Chondrocyte (in vitro differentiated cells): ENCODE measurements around the gene RBM19. TPM values are rescaled to one million over a fixed set of nuclear protein-coding genes. Genes with fewer than 3 reads are reported as not detected.

Experiments used
- DNase-seq: peaks from one replicate; pipeline ENCODE4 v3.0.0; 2021; ENCODE audit warnings: mixed read lengths, low spot score
- H3K27ac Mint-ChIP-seq: one replicate; pipeline ENCODE4 v1.8.0; 2021; ENCODE audit warnings: mild to moderate bottlenecking, moderate library complexity, mixed read lengths; ENCODE audit not compliant: unreplicated experiment
- H3K27me3 Mint-ChIP-seq: 2 replicates; pipeline ENCODE4 v1.8.0; 2021; ENCODE audit warnings: low read depth, mixed read lengths
- H3K36me3 Mint-ChIP-seq: 2 replicates; pipeline ENCODE4 v1.8.0; 2021; ENCODE audit warnings: low read depth, mixed read lengths
- H3K4me1 Mint-ChIP-seq: 2 replicates; pipeline ENCODE4 v1.8.0; 2021; ENCODE audit warnings: low read depth, mild to moderate bottlenecking, mixed read lengths
- H3K4me3 Mint-ChIP-seq: one replicate; pipeline ENCODE4 v1.8.0; 2021; ENCODE audit warnings: mild to moderate bottlenecking, moderate library complexity, mixed read lengths; ENCODE audit not compliant: unreplicated experiment
- H3K9me3 Mint-ChIP-seq: 2 replicates; pipeline ENCODE4 v1.8.0; 2021; ENCODE audit warnings: low read depth, mixed read lengths
- total RNA-seq: library from RNA; stranded (reverse); gene quantifications from 3 replicates; pipeline ENCODE4 v1.2.1, GENCODE V29; 2021
- TF ChIP-seq, protein P1 (sequence below): fragments of 200-600 bp; sonication (generic); IDR thresholded peaks from 2 replicates; pipeline ENCODE4 v1.5.0; 2021; ENCODE audit warnings: antibody characterized with exemption, mild to moderate bottlenecking, moderate library complexity

The RBM19 gene
- total RNA-seq, 1 donor from 2014 or later = 16.2 TPM

DNA sequence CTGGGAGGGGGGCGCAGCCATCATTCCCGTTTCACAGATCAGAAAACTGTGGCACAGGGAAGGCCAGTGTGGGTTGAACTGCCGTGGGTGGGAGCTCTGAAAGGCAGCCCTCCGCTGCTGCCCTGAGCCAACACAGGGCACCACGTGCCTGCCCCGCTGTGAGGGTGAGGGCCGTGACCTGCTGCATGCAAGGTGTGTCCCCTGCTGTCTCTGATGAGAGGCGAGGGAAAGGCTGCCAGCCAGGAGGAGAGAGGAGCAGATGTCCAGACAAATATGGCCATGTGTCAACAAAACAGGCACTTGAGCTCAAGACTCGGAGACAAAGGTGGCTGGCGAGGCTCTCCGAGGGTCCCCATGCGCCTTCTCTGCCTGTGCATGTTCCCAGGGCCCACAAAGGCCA is 108.8 kb downstream of the RBM19 start:
- no peaks in the 10 kb centered on the region for H3K9me3 Mint-ChIP-seq
- peaks cover 3% of the 10 kb centered on the region for H3K4me1 Mint-ChIP-seq
- TF ChIP-seq, protein P1, sequence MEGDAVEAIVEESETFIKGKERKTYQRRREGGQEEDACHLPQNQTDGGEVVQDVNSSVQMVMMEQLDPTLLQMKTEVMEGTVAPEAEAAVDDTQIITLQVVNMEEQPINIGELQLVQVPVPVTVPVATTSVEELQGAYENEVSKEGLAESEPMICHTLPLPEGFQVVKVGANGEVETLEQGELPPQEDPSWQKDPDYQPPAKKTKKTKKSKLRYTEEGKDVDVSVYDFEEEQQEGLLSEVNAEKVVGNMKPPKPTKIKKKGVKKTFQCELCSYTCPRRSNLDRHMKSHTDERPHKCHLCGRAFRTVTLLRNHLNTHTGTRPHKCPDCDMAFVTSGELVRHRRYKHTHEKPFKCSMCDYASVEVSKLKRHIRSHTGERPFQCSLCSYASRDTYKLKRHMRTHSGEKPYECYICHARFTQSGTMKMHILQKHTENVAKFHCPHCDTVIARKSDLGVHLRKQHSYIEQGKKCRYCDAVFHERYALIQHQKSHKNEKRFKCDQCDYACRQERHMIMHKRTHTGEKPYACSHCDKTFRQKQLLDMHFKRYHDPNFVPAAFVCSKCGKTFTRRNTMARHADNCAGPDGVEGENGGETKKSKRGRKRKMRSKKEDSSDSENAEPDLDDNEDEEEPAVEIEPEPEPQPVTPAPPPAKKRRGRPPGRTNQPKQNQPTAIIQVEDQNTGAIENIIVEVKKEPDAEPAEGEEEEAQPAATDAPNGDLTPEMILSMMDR = no peak
- no peak overlapping the region for H3K4me3 Mint-ChIP-seq
- DNase-seq = no peak
- no peak overlapping the region for H3K27ac Mint-ChIP-seq
- no peaks in the 10 kb centered on the region for H3K27me3 Mint-ChIP-seq
- H3K36me3 Mint-ChIP-seq = peaks cover 17% of the 10 kb centered on the region

DNA sequence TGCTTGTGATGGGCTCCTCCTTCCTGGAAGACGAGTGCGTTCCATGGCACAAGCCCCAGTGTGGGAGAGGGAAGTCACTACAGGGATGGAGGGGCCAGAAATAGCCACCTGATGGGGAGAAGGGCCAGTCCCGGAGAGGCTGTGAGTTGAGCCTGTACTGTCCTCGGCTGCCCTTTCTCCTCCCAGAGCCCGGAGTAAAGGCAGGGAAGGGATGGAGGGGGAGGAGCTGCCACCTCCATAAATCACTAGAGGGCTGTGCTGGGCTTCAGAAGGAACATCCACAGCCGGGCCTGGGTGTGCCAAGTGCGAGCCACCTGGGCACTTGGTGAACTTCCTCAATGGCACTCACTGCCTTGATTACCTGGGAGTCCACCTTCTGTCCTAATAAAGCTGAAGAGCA is 110.1 kb downstream of the RBM19 start:
- Mint-ChIP-seq H3K27ac (no peak overlapping the region), H3K27me3 (no peaks in the 10 kb centered on the region), H3K4me3 (no peak overlapping the region), H3K9me3 (no peaks in the 10 kb centered on the region), H3K36me3 (peaks cover 17% of the 10 kb centered on the region), H3K4me1 (no peaks in the 10 kb centered on the region)
- DNase-seq = no peak
- TF ChIP-seq, protein P1 = no peak

DNA sequence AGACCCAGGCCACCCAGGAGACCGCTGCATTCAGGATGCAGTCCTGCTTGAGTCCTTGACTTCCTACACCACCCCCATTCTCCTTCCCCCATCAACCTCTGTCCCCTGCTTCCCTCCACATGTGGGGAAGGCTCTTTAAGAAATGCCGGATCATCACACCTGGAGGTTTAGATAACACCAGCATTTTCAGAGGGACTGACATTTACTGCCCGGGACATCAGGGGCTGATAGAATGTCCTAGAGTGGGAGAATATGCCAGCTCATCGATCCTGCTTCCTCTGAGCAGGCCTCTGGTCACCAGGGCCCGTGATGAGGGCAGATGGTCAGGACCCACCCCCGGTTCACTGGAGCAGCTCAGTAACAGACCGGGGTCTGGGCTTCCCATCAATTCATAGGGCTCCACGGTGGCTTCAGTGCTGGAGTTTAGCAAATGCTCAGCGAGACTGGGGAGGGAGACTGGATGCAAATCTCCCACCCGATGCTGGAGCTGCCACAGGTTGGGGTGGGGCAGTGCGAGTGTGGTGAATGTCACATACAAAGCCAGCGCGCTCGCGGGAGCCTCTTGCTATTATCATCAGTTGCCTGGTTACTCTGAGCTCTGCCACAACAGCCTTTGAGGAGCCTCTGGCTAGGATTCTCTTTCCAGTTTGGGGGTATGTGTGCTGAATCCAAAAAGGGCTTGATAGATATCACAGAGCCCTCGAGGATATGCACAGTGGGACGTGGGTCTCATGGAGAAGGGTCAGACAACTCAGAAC is 111.6 kb downstream of the RBM19 start:
- DNase-seq = no peak
- TF ChIP-seq, protein P1 = no peak
- H3K27me3 Mint-ChIP-seq = no peaks in the 10 kb centered on the region
- H3K36me3 Mint-ChIP-seq = peaks cover 17% of the 10 kb centered on the region
- no peak overlapping the region for H3K27ac Mint-ChIP-seq
- no peaks in the 10 kb centered on the region for H3K9me3 Mint-ChIP-seq
- H3K4me3 Mint-ChIP-seq = no peak overlapping the region
- H3K4me1 Mint-ChIP-seq = peaks cover 8% of the 10 kb centered on the region

DNA sequence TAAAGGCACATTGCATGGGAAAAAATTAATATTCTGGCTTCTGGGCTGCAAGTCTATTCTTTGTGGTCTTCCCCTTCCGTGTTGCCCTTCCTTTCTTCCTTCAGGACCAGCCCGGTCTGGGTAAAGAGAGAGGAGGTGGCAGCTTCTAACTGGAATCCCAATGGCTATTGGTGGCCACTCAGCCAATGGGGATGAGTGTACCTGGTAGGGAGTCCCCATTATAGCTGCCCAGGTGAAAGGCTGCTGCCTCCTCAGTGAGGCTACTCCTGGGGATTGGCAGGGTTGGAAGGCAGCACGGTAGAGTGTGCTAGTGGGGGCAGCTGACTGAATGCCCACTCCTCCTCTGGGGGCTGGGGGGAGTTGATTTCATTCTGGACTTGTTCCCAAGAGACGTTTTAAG is 112.6 kb downstream of the RBM19 start:
- Mint-ChIP-seq H3K4me1 (peaks cover 8% of the 10 kb centered on the region), H3K27ac (no peak overlapping the region), H3K4me3 (no peak overlapping the region), H3K36me3 (peaks cover 17% of the 10 kb centered on the region), H3K27me3 (no peaks in the 10 kb centered on the region), H3K9me3 (no peaks in the 10 kb centered on the region)
- DNase-seq = no peak
- TF ChIP-seq, protein P1 = no peak

DNA sequence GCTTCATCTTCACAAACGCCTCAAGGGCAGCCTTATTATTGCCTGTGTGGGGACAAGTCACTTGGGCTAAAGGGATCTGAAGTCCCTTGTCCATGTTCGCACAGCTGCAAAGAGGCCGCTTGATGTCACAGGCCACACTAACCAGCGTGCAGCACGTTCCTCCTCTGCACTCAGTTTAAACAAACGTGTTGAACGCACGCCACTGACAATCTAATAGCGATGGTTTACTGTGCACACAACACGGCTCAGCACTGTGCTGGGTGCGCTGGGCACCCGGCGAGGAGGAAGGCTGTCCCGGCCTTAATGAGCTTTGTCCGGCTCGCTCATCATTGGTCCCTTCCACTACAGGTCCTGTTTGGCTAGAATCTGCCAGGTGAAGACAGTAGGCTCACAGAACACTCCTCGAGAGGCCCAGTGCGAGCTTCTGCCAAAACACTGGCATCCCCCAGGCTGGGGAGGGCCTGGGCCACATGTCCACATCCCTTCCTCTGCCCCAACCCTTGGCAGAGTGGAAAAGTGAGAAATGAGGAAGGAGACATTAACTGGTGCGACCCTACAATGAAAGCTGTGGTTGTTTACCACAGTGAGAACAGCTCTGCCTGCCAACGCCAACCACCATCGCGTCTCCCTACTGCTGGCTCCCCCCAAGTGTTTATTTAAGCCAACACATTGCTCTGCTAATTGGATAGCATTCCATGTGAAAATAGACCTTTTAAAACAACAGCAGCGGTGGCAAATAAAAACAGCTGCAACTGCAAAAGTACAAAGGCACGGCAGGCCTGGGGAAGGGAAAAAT is 113.2 kb downstream of the RBM19 start:
- Mint-ChIP-seq H3K4me1 (peaks cover 8% of the 10 kb centered on the region), H3K4me3 (no peak overlapping the region), H3K9me3 (no peaks in the 10 kb centered on the region), H3K36me3 (peaks cover 14% of the 10 kb centered on the region), H3K27ac (no peak overlapping the region), H3K27me3 (no peaks in the 10 kb centered on the region)
- DNase-seq = no peak
- TF ChIP-seq, protein P1 = no peak
